ENCODE results near the gene CTXN1. TPM values are rescaled to one million over a fixed set of nuclear protein-coding genes. Genes with fewer than 3 reads are reported as not detected.

CTXN1 gene
- total and polyA plus RNA-seq, 12 donors: 1.3 to 17.9 (median 10.6) TPM; not detected in 1

DNA sequence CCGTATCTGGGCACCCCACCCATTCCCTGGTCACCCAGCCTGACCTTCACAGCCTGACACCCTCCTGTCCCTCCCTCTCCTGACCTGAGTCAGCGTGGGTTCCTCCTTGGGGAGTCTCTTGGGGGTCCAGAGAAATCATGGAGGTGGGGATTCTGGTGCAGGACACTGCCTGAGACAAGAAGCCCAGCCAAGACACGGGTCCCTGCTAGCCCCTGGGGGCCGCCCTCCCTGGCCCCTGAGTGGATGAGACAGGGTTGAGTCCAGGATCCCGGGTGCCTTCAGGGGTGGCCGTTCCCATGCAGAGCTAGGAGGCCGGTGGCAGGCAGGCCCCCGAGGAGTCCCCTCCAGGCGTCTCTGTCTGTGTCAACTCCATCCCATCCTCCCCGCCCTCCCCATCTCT, 20.7 kb downstream of the CTXN1 start:
- intact Hi-C loops (cut with DNase I): no loop called here
- Histone ChIP-seq H3K36me3 (replicated peaks in 1 of 2) (peaks cover 0 to 7% of the 10 kb centered on the region in 2 donors), H3K4me1 (replicated peaks in 1 of 2) (peaks cover 20 to 44% of the 10 kb centered on the region in 2 donors), H3K27ac (no peak overlapping the region), H3K27me3 (no peaks in the 10 kb centered on the region), H3K4me3 (peak overlapping the region in 1 of 4 donors; percentile 94), H3K9me3 (replicated peaks in 1 of 3) (no peaks in the 10 kb centered on the region)
- no peak for TF ChIP-seq POLR2A (IDR thresholded peaks at IDR 0.05)
- TF ChIP-seq, protein P1, sequence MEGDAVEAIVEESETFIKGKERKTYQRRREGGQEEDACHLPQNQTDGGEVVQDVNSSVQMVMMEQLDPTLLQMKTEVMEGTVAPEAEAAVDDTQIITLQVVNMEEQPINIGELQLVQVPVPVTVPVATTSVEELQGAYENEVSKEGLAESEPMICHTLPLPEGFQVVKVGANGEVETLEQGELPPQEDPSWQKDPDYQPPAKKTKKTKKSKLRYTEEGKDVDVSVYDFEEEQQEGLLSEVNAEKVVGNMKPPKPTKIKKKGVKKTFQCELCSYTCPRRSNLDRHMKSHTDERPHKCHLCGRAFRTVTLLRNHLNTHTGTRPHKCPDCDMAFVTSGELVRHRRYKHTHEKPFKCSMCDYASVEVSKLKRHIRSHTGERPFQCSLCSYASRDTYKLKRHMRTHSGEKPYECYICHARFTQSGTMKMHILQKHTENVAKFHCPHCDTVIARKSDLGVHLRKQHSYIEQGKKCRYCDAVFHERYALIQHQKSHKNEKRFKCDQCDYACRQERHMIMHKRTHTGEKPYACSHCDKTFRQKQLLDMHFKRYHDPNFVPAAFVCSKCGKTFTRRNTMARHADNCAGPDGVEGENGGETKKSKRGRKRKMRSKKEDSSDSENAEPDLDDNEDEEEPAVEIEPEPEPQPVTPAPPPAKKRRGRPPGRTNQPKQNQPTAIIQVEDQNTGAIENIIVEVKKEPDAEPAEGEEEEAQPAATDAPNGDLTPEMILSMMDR (IDR thresholded peaks at IDR 0.05): no peak
- 61 to 74% (median 68%) methylated on average over 5 to 10 of the region's 10 CpGs for WGBS, 4 donors
- peak in 5 of 7 donors; percentile 34 to 57 (median 42) for DNase-seq

DNA sequence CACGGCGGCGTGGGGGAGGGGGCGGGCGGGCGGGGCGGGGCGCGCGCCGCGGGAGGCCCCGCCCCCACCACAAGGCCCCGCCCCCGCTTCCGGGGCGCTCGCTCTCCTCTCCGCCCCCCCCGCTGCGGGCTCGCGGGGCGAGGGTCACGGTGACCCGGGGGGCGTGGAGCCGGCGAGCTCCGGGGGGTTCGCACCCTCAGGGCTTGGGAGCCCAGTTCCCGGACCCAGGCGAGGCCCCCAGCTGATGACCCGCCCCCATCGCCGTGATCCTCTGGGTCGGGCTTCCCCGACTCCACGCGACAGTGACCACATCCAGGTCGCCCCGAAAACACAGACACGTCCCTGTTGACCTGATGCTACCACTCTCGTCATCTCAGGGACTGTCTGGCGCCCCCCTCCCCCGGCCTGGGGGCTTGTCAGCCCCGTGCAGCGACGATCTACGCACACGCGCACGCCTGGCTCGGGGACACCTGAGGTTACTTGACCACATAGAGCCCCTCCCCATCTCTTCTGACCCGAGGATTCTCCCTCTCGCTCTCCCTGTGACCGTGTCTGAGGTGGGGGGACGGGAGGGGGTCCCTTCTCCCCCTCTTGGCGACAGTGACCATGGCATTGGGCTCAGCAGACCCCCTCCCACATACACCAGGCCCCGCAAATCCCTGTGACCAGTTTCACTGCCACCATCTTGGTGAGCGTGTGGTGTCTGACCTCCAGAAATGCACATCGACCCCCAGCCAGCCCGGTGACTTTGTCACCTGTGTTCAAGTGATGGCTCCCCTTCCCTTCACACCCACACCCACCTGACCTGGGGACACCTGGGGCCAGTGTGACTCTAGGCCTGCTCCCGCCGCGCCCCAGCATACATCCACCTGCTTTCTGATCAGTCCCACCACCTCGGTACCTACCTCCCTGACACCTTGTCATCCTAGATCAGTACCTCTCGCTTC, 21.6 kb downstream of the CTXN1 start:
- Histone ChIP-seq H3K36me3 (replicated peaks in 1 of 2) (no peaks in the 10 kb centered on the region), H3K9me3 (replicated peaks in 1 of 3) (no peaks in the 10 kb centered on the region), H3K27ac (peak overlapping the region in 4 of 5 donors; percentile 49 to 92 (median 86)), H3K4me1 (replicated peaks in 1 of 2) (peaks cover 20 to 44% of the 10 kb centered on the region in 2 donors), H3K27me3 (no peaks in the 10 kb centered on the region), H3K4me3 (peak overlapping the region; percentile 33 to 94 (median 75))
- no peak for TF ChIP-seq POLR2A (IDR thresholded peaks at IDR 0.05)
- TF ChIP-seq, protein P1 (IDR thresholded peaks at IDR 0.05): no peak
- DNase-seq: peak; percentile 50 to 79 (median 66)
- WGBS, 4 donors: 9 to 48% (median 22%) methylated on average over 14 to 63 of the region's 68 CpGs
- intact Hi-C loops (cut with DNase I): loop anchor here in 1 of 2 donors (5.0 kb wide), 1 partner anchor 42 kb away; no protein-coding TSS in a partner anchor

DNA sequence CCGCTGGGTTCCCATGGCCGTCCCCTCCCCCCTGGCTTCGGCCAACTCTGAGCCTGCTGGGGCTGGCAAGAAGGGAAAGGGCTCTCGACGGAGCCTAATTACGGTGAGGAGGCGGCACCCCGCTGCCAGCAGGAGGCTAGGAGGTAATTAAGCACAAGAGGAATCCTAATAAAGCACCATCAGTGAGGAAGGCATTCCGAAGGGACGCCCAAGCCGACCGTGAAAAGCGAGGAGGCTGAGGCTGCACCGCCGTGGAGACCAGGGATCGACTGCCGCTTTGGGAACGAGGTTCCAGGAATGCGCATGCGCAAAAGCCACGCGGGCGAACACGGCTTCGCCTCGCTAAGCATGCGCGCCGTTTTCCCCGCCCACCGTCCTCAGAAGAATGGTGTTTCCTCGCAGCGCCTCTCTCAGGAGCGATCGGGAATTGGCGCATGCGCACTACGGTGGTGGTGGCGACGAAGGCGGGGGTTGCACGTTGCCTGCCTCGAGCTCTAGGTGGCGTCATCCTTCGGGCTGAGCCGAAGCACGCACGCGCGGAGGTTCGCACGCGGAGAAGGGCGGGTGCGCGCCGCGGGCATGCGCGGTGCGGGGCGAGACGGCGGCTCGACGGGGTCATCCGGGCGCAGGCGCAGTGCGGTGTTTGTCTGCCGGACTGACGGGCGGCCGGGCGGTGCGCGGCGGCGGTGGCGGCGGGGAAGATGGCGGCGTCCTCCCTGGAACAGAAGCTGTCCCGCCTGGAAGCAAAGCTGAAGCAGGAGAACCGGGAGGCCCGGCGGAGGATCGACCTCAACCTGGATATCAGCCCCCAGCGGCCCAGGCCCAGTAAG, 22.5 kb downstream of the CTXN1 start, which contains the start of gene MAP2K7:
Gene MAP2K7, plus strand, starts transcription at position 634 of the 830 bp plus-strand sequence. Its CDS starts 68 bp downstream, at position 702.
- Histone ChIP-seq H3K4me3 (peak within 1 kb of the TSS; percentile 33 to 94 (median 75)), H3K36me3 (replicated peaks in 1 of 2) (no peaks in the 10 kb centered on the region), H3K27ac (peak within 1 kb of the TSS in 4 of 5 donors; percentile 66 to 92 (median 90)), H3K9me3 (replicated peaks in 1 of 3) (no peaks in the 10 kb centered on the region), H3K4me1 (replicated peaks in 1 of 2) (peaks cover 20 to 44% of the 10 kb centered on the region in 2 donors), H3K27me3 (no peaks in the 10 kb centered on the region)
- TF ChIP-seq, protein P1 (IDR thresholded peaks at IDR 0.05): peak; percentile 18 to 46 (median 36)
- peak; percentile 69 to 94 for TF ChIP-seq POLR2A (IDR thresholded peaks at IDR 0.05)
- 0% methylated on average over 3 to 88 of the region's 89 CpGs for whole genome bisulfite sequencing, 4 donors
- DNase-seq: peak; percentile 99 to 100 (median 100)
- intact Hi-C loops (cut with DNase I): loop anchor here in 1 of 2 donors (5.0 kb wide), 1 partner anchor 41 kb away; no protein-coding TSS in a partner anchor

All from adrenal gland (tissue), 12 donors.